ENCODE results near the gene CNIH2. TPM values are rescaled to one million over a fixed set of nuclear protein-coding genes. Genes with fewer than 3 reads are reported as not detected.

Gene CNIH2
- total and polyA plus RNA-seq, 2 of the 8 experiments (the other 6 are each of a cell fraction or from before 2014, with no cell fraction given), result 12.5 to 15.8 TPM

DNA sequence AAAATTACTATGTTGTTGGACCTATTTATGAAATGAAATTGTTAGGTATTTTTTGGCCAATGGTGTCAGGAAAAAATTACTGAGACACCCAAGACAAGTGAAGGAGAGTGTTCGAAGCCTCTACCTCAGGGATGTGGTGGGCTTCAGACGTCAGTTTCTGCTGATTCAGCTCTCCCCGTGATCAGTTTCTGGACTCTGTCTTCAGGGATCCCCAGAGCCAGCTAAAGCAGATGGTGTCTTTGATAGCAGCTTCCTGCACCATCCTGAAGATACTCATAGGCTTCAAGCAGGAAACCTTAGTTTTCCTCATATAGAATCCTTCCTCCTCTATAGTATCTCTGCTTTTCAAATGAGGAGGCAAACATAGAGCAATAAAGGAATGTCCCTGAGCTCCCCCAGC lies 31.5 kb downstream of the CNIH2 start (continued):
- TF ChIP-seq, protein P1, sequence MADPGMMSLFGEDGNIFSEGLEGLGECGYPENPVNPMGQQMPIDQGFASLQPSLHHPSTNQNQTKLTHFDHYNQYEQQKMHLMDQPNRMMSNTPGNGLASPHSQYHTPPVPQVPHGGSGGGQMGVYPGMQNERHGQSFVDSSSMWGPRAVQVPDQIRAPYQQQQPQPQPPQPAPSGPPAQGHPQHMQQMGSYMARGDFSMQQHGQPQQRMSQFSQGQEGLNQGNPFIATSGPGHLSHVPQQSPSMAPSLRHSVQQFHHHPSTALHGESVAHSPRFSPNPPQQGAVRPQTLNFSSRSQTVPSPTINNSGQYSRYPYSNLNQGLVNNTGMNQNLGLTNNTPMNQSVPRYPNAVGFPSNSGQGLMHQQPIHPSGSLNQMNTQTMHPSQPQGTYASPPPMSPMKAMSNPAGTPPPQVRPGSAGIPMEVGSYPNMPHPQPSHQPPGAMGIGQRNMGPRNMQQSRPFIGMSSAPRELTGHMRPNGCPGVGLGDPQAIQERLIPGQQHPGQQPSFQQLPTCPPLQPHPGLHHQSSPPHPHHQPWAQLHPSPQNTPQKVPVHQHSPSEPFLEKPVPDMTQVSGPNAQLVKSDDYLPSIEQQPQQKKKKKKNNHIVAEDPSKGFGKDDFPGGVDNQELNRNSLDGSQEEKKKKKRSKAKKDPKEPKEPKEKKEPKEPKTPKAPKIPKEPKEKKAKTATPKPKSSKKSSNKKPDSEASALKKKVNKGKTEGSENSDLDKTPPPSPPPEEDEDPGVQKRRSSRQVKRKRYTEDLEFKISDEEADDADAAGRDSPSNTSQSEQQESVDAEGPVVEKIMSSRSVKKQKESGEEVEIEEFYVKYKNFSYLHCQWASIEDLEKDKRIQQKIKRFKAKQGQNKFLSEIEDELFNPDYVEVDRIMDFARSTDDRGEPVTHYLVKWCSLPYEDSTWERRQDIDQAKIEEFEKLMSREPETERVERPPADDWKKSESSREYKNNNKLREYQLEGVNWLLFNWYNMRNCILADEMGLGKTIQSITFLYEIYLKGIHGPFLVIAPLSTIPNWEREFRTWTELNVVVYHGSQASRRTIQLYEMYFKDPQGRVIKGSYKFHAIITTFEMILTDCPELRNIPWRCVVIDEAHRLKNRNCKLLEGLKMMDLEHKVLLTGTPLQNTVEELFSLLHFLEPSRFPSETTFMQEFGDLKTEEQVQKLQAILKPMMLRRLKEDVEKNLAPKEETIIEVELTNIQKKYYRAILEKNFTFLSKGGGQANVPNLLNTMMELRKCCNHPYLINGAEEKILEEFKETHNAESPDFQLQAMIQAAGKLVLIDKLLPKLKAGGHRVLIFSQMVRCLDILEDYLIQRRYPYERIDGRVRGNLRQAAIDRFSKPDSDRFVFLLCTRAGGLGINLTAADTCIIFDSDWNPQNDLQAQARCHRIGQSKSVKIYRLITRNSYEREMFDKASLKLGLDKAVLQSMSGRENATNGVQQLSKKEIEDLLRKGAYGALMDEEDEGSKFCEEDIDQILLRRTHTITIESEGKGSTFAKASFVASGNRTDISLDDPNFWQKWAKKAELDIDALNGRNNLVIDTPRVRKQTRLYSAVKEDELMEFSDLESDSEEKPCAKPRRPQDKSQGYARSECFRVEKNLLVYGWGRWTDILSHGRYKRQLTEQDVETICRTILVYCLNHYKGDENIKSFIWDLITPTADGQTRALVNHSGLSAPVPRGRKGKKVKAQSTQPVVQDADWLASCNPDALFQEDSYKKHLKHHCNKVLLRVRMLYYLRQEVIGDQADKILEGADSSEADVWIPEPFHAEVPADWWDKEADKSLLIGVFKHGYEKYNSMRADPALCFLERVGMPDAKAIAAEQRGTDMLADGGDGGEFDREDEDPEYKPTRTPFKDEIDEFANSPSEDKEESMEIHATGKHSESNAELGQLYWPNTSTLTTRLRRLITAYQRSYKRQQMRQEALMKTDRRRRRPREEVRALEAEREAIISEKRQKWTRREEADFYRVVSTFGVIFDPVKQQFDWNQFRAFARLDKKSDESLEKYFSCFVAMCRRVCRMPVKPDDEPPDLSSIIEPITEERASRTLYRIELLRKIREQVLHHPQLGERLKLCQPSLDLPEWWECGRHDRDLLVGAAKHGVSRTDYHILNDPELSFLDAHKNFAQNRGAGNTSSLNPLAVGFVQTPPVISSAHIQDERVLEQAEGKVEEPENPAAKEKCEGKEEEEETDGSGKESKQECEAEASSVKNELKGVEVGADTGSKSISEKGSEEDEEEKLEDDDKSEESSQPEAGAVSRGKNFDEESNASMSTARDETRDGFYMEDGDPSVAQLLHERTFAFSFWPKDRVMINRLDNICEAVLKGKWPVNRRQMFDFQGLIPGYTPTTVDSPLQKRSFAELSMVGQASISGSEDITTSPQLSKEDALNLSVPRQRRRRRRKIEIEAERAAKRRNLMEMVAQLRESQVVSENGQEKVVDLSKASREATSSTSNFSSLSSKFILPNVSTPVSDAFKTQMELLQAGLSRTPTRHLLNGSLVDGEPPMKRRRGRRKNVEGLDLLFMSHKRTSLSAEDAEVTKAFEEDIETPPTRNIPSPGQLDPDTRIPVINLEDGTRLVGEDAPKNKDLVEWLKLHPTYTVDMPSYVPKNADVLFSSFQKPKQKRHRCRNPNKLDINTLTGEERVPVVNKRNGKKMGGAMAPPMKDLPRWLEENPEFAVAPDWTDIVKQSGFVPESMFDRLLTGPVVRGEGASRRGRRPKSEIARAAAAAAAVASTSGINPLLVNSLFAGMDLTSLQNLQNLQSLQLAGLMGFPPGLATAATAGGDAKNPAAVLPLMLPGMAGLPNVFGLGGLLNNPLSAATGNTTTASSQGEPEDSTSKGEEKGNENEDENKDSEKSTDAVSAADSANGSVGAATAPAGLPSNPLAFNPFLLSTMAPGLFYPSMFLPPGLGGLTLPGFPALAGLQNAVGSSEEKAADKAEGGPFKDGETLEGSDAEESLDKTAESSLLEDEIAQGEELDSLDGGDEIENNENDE (IDR thresholded peaks at IDR 0.05; ENCODE audit: insufficient replicate concordance, low read length), result no peak
- TF ChIP-seq EP300 (IDR thresholded peaks at IDR 0.05; ENCODE audit: borderline replicate concordance in 1 of 2, low read depth in 2 of 2, low read length in 2 of 2) (no peak), ASH2L (IDR thresholded peaks at IDR 0.05; ENCODE audit: low read length) (no peak), ATF3 (IDR thresholded peaks at IDR 0.05; ENCODE audit: insufficient read depth, low read depth, low read length) (no peak), SIN3A (conservative IDR thresholded peaks at IDR 0.05 in 1 of 2, IDR thresholded peaks at IDR 0.05 in 1 of 2; ENCODE audit: low read depth in 1 of 2, low read length in 2 of 2) (no peak)

Measured in H1 (cell line).